ENCODE measurements around the gene KLF2.
A peak's percentile ranks its signal among the peaks of the same experiment; 100 is the strongest.

Gene KLF2

DNA sequence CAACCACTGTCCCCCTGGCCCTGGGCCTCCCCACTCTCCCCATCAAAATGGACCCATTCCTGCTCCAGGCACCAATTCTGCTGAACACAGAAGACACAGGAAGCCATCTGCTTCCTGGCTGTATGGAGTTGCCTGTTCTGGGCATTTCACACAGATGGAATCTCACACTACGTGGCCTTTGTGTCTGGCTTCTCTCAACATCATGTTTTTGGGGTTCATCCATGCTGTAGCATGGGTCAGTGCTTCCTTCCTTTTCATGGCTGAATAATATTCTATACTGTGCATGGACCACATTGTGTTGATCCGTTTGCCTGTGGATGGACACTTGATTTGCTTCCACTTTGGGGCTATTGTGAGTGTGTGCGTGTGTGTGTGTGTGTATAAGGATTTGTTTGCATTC lies 15.0 kb upstream of the KLF2 start:
- TF ChIP-seq, protein P1, sequence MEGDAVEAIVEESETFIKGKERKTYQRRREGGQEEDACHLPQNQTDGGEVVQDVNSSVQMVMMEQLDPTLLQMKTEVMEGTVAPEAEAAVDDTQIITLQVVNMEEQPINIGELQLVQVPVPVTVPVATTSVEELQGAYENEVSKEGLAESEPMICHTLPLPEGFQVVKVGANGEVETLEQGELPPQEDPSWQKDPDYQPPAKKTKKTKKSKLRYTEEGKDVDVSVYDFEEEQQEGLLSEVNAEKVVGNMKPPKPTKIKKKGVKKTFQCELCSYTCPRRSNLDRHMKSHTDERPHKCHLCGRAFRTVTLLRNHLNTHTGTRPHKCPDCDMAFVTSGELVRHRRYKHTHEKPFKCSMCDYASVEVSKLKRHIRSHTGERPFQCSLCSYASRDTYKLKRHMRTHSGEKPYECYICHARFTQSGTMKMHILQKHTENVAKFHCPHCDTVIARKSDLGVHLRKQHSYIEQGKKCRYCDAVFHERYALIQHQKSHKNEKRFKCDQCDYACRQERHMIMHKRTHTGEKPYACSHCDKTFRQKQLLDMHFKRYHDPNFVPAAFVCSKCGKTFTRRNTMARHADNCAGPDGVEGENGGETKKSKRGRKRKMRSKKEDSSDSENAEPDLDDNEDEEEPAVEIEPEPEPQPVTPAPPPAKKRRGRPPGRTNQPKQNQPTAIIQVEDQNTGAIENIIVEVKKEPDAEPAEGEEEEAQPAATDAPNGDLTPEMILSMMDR (conservative IDR thresholded peaks at IDR 0.05; ENCODE audit: low read depth, low read length), result no peak
- DNase-seq (ENCODE audit: low read depth), result no peak
- no peak overlapping the region for H3K4me3 ChIP-seq (ENCODE audit: low read length)

DNA sequence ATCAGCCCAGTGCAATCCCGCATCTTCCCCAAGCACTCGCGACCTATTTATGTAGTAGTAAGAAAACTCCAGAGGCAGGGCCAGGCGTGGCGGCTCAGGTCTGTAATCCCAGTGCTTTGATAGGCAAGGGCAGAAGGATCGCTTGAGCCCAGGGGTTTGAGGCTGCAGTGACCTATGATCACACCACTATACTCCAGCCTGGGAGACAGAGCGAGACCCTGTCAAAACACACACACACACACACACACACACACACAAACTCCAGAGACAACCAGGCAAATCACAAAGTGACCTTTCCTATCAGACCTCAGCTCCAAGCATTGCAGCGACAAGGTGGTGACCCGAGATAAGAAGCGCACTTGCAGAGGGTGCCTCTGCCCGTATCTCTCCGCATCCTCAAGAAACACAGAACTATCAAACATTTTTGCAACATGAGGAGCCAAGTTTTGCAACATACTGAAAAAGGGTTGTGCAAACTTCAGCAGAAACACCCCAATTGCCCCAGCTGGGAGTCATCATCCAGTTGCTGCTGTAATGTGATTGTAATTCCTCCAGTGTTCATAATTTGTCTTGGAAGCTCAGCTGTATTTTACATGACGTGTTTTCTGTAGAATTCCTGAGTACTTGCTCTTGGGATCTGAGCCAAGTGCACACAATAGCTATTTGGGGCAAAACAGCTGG lies 8.7 kb upstream of the KLF2 start:
- TF ChIP-seq, protein P1 (conservative IDR thresholded peaks at IDR 0.05; ENCODE audit: low read depth, low read length), result no peak
- peak; percentile 81 for DNase-seq (ENCODE audit: low read depth)
- no peak overlapping the region for H3K4me3 ChIP-seq (ENCODE audit: low read length)

DNA sequence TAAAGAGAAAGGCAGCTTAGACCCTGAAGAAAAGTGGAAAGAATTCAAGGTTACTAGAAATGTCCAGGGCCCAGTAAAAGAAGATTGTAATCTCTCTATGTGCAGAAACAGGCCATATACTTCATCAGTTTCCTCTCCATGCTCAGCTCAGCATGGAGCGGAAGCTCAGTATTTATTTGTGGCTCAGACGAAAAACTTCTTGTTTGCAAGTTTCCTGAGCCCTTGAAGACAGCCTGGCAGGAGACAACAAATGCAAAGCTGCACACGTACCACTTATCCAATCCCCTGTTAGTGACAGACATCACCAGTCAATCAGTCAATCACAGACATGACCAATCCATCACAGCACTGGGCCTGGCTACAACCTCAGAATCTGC lies 8.1 kb upstream of the KLF2 start:
- TF ChIP-seq, protein P1 (conservative IDR thresholded peaks at IDR 0.05; ENCODE audit: low read depth, low read length), result no peak
- no peak overlapping the region for H3K4me3 ChIP-seq (ENCODE audit: low read length)
- DNase-seq (ENCODE audit: low read depth), result no peak

DNA sequence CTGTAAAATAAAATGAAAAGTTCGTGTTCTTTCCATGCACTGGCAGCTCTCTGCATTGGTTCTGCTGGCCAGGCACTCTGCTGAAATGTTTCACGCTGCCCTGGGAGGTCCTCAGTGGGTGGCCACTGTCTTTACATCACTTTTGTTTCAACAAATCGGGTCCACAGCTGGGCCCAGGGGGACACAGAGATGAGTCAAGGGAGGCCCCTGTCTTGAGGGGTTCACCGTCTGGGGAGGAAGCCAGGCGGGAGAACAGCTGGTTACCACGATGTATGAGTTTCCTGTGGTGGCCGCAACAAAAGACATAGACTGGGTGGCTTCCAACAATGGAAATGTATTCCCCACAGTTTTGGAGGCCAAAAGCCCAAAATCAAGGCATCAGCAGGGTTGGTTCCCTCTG lies 5.1 kb upstream of the KLF2 start:
- DNase-seq (ENCODE audit: low read depth), result no peak
- TF ChIP-seq, protein P1 (conservative IDR thresholded peaks at IDR 0.05; ENCODE audit: low read depth, low read length), result no peak
- H3K4me3 ChIP-seq (ENCODE audit: low read length), result no peak overlapping the region

DNA sequence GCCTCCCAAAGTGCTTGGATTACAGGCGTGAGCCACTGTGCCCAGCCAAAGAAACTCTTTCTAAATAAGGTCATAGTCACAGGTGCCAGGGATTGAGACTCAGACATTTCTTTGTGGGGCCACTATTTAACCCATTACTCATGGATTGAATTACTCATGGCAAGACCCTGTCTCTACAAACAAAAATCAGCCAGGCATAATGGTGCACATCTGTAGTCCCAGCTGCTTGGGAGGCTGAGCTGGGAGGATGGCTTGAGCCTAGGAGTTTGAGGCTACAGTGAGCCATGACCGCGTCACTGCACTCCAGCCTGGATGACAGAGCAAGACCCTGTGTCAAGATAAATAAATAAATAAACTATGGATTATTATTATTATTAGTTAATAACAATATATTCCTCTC lies 3.6 kb upstream of the KLF2 start:
- DNase-seq (ENCODE audit: low read depth), result no peak
- TF ChIP-seq, protein P1 (conservative IDR thresholded peaks at IDR 0.05; ENCODE audit: low read depth, low read length), result no peak

DNA sequence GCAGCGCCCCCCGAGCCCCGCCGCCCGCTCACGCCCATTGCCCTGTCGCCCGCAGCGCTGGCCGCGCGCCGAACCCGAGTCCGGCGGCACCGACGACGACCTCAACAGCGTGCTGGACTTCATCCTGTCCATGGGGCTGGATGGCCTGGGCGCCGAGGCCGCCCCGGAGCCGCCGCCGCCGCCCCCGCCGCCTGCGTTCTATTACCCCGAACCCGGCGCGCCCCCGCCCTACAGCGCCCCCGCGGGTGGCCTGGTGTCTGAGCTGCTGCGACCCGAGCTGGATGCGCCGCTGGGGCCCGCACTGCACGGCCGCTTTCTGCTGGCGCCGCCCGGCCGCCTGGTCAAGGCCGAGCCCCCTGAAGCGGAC lies 518 bp downstream of the KLF2 start:
- H3K4me3 ChIP-seq (ENCODE audit: low read length), result peak overlapping the region; percentile 48
- TF ChIP-seq, protein P1 (conservative IDR thresholded peaks at IDR 0.05; ENCODE audit: low read depth, low read length), result no peak
- DNase-seq (ENCODE audit: low read depth), result no peak

More for the DNA sequence above, 3.6 kb upstream of the KLF2 start:
- H3K4me3 ChIP-seq (ENCODE audit: low read length), result no peak overlapping the region

DNA sequence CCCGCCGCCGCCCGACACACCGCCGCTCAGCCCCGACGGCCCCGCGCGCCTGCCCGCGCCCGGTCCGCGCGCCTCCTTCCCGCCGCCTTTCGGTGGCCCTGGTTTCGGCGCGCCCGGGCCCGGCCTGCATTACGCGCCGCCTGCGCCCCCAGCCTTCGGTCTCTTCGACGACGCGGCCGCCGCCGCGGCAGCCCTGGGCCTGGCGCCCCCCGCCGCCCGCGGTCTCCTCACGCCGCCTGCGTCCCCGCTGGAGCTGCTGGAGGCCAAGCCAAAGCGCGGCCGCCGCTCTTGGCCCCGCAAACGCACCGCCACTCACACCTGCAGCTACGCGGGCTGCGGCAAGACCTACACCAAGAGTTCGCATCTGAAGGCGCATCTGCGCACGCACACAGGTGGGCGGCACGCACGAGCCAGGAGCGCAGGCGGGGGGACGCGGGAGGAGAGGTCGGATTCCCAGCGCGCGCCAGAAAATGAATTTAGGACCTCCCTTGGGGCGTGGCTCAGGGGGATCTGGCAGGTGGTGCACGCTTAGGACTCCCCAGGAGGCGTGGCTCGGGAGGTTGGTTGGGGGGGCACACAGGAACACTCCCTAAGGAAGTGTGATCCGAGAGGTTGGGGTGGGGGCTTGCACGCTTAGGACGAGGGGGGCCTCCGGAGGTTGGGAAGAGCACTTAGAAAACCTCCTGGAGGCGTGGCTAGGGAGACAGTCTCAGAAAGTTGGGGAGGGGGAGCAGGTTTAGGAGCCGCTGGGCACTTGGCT lies 1.2 kb downstream of the KLF2 start:
- TF ChIP-seq, protein P1 (conservative IDR thresholded peaks at IDR 0.05; ENCODE audit: low read depth, low read length), result no peak
- H3K4me3 ChIP-seq (ENCODE audit: low read length), result peak overlapping the region; percentile 50

More for the DNA sequence above, 1.2 kb downstream of the KLF2 start:
- DNase-seq (ENCODE audit: low read depth), result no peak

All from retinal pigment epithelial cell (primary cell).